Measurements from ENCODE around the gene ARID1B. TPM values are rescaled to one million over a fixed set of nuclear protein-coding genes. Genes with fewer than 3 reads are reported as not detected.

The ARID1B gene
- total and polyA plus RNA-seq, 9 of the 15 experiments (the other 6 are each of a cell fraction or from before 2014, with no cell fraction given), result 12.5 to 50.5 (median 25.8) TPM

DNA sequence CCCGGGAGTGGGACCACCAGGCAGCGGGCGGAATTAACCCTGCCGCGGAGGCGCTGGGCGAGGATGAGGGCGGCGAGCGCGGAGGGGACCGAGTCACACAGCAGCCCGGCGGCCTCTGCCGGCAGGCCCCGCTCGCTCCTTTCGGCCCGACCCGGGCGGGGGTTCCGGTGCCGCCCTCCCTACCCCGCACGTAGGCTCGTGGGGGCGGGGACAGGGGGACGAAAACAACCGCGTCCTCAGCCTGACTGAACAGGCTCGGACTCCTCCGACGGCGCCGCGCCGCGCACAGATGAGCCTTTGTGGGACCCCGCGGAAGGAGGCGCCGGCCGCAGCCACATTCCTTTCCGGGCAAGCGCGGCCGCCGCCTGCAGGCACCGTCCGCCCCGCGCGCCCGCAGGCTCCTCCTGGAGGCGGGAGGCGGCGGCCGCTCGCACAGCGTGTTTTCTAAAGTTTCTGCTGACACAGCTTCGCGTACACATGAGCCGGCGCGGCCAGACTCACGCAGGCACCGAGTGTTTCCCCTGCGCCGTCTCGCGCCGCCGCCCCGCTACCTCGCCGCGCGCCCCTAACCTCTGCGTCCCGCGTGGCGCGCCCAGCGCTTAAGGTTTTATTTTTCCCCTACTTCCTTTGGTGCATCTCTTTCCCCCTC, 244.3 kb downstream of the ARID1B start (continued):
- peak; percentile 46; the same call in 1 of the 2 replicates for TF ChIP-seq SOX6 (IDR thresholded peaks at IDR 0.05)
- peak; percentile 50; the same call in 1 of the 2 replicates for TF ChIP-seq SAFB (IDR thresholded peaks at IDR 0.05; ENCODE audit: borderline replicate concordance, low read depth, low read length)
- no peak for TF ChIP-seq ZNF57 (CRISPR knock-in tag; IDR thresholded peaks at IDR 0.05)
- no peak for TF ChIP-seq POLR3A (IDR thresholded peaks at IDR 0.05; ENCODE audit: borderline replicate concordance, extremely low read depth, insufficient read depth, insufficient read length)
- TF ChIP-seq U2AF2 (optimal IDR thresholded peaks at IDR 0.05; ENCODE audit: low read depth, low read length), result no peak
- TF ChIP-seq, protein P1, sequence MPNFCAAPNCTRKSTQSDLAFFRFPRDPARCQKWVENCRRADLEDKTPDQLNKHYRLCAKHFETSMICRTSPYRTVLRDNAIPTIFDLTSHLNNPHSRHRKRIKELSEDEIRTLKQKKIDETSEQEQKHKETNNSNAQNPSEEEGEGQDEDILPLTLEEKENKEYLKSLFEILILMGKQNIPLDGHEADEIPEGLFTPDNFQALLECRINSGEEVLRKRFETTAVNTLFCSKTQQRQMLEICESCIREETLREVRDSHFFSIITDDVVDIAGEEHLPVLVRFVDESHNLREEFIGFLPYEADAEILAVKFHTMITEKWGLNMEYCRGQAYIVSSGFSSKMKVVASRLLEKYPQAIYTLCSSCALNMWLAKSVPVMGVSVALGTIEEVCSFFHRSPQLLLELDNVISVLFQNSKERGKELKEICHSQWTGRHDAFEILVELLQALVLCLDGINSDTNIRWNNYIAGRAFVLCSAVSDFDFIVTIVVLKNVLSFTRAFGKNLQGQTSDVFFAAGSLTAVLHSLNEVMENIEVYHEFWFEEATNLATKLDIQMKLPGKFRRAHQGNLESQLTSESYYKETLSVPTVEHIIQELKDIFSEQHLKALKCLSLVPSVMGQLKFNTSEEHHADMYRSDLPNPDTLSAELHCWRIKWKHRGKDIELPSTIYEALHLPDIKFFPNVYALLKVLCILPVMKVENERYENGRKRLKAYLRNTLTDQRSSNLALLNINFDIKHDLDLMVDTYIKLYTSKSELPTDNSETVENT (CRISPR knock-in tag; IDR thresholded peaks at IDR 0.05), result peak; percentile 90
- TF ChIP-seq, protein P2, sequence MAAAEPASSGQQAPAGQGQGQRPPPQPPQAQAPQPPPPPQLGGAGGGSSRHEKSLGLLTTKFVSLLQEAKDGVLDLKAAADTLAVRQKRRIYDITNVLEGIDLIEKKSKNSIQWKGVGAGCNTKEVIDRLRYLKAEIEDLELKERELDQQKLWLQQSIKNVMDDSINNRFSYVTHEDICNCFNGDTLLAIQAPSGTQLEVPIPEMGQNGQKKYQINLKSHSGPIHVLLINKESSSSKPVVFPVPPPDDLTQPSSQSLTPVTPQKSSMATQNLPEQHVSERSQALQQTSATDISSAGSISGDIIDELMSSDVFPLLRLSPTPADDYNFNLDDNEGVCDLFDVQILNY (CRISPR knock-in tag; IDR thresholded peaks at IDR 0.05), result 0 out of 2 replicates have a peak, but pooled peaks have one; percentile 65
- TF ChIP-seq MAFK (IDR thresholded peaks at IDR 0.05; ENCODE audit: low read length), result peak; percentile 91
- no peak for TF ChIP-seq SNIP1 (IDR thresholded peaks at IDR 0.05; ENCODE audit: low read depth)
- TF ChIP-seq, protein P3, sequence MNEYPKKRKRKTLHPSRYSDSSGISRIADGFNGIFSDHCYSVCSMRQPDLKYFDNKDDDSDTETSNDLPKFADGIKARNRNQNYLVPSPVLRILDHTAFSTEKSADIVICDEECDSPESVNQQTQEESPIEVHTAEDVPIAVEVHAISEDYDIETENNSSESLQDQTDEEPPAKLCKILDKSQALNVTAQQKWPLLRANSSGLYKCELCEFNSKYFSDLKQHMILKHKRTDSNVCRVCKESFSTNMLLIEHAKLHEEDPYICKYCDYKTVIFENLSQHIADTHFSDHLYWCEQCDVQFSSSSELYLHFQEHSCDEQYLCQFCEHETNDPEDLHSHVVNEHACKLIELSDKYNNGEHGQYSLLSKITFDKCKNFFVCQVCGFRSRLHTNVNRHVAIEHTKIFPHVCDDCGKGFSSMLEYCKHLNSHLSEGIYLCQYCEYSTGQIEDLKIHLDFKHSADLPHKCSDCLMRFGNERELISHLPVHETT (CRISPR knock-in tag; conservative IDR thresholded peaks at IDR 0.05 in 1 of 2, IDR thresholded peaks at IDR 0.05 in 1 of 2), result peak in 1 of 2 experiments; percentile 76; a peak in 1 of 4 replicates
- TF ChIP-seq ZNF121 (CRISPR knock-in tag; conservative IDR thresholded peaks at IDR 0.05), result no peak
- no peak; the same call in 1 of the 2 replicates for TF ChIP-seq HCFC1 (IDR thresholded peaks at IDR 0.05; ENCODE audit: low read depth, low read length)
- TF ChIP-seq ZNF584 (CRISPR knock-in tag; IDR thresholded peaks at IDR 0.05; ENCODE audit: low read depth), result no peak
- TF ChIP-seq ZNF384 (IDR thresholded peaks at IDR 0.05; ENCODE audit: low read depth, low read length), result no peak
- TF ChIP-seq KLF6 (CRISPR knock-in tag; IDR thresholded peaks at IDR 0.05; ENCODE audit: borderline replicate concordance), result no peak
- no peak for TF ChIP-seq DDX20 (tag; IDR thresholded peaks at IDR 0.05; ENCODE audit: low read depth)
- TF ChIP-seq, protein P4, sequence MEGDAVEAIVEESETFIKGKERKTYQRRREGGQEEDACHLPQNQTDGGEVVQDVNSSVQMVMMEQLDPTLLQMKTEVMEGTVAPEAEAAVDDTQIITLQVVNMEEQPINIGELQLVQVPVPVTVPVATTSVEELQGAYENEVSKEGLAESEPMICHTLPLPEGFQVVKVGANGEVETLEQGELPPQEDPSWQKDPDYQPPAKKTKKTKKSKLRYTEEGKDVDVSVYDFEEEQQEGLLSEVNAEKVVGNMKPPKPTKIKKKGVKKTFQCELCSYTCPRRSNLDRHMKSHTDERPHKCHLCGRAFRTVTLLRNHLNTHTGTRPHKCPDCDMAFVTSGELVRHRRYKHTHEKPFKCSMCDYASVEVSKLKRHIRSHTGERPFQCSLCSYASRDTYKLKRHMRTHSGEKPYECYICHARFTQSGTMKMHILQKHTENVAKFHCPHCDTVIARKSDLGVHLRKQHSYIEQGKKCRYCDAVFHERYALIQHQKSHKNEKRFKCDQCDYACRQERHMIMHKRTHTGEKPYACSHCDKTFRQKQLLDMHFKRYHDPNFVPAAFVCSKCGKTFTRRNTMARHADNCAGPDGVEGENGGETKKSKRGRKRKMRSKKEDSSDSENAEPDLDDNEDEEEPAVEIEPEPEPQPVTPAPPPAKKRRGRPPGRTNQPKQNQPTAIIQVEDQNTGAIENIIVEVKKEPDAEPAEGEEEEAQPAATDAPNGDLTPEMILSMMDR (IDR thresholded peaks at IDR 0.05 in 2 of 3, conservative IDR thresholded peaks at IDR 0.05 in 1 of 3; ENCODE audit: insufficient read depth in 2 of 3, low read depth in 1 of 3, low read length in 3 of 3), result peak; percentile 52 to 73 (median 54); a peak in 5 of 6 replicates
- TF ChIP-seq GATA2 (CRISPR knock-in tag; IDR thresholded peaks at IDR 0.05), result no peak
- no peak; the same call in 1 of the 2 replicates for TF ChIP-seq NFE2 (IDR thresholded peaks at IDR 0.05; ENCODE audit: low read depth)
- no peak for TF ChIP-seq ZNF445 (CRISPR knock-in tag; IDR thresholded peaks at IDR 0.05; ENCODE audit: low read depth)
- TF ChIP-seq FOXA3 (CRISPR knock-in tag; conservative IDR thresholded peaks at IDR 0.05 in 1 of 2, IDR thresholded peaks at IDR 0.05 in 1 of 2), result peak in 1 of 2 experiments; percentile 60; a peak in 2 of 4 replicates
